CD4-positive, alpha-beta T cell treated with Interleukin-6 at 100 ng/mL for 8 hours (primary cell): Measurements from ENCODE around the gene EEFSEC.

Experiments used
- DNase-seq: peaks from one replicate; pipeline ENCODE4 v3.0.0-alpha.2; 2020; ENCODE audit warnings: mixed read lengths, low spot score

The EEFSEC gene

GRCh38 chr3:128335621-128336296 lies 182.5 kb downstream of the EEFSEC start:
- DNase-seq, result no peak

GRCh38 chr3:128336337-128337156 lies 183.3 kb downstream of the EEFSEC start:
- DNase-seq, result no peak

- no peak for DNase-seq
These were observed 184.0 kb downstream of the EEFSEC start for GRCh38 chr3:128337305-128337704.

- no peak for DNase-seq
These were observed 185.5 kb downstream of the EEFSEC start for GRCh38 chr3:128338536-128339330.

- DNase-seq, result no peak
These were observed 186.3 kb downstream of the EEFSEC start for GRCh38 chr3:128339491-128340012.

GRCh38 chr3:128340198-128340903 lies 187.1 kb downstream of the EEFSEC start:
- no peak for DNase-seq

- DNase-seq, result no peak
These were observed 187.7 kb downstream of the EEFSEC start for GRCh38 chr3:128340904-128341555.

GRCh38 chr3:128341659-128342395 lies 188.5 kb downstream of the EEFSEC start:
- no peak for DNase-seq

- no peak for DNase-seq
These were observed 189.5 kb downstream of the EEFSEC start for GRCh38 chr3:128342701-128343180.

- no peak for DNase-seq
These were observed 190.2 kb downstream of the EEFSEC start for GRCh38 chr3:128343287-128344051.

GRCh38 chr3:128344052-128344735 lies 190.9 kb downstream of the EEFSEC start:
- DNase-seq, result no peak

- DNase-seq, result no peak
These were observed 191.9 kb downstream of the EEFSEC start for GRCh38 chr3:128345196-128345595.

- no peak for DNase-seq
These were observed 193.3 kb downstream of the EEFSEC start for GRCh38 chr3:128346562-128346961.

GRCh38 chr3:128347282-128347681 lies 194.0 kb downstream of the EEFSEC start:
- no peak for DNase-seq

GRCh38 chr3:128348075-128348474 lies 194.8 kb downstream of the EEFSEC start:
- DNase-seq, result no peak

- DNase-seq, result no peak
These were observed 195.7 kb downstream of the EEFSEC start for GRCh38 chr3:128348805-128349531.

- DNase-seq, result no peak
These were observed 196.8 kb downstream of the EEFSEC start for GRCh38 chr3:128349963-128350599.

GRCh38 chr3:128351546-128351945 lies 198.3 kb downstream of the EEFSEC start:
- DNase-seq, result no peak
